HG03354 (cell line): ENCODE measurements around the gene FIGN.
A peak's percentile ranks its signal among the peaks of the same experiment; 100 is the strongest.

Experiments used
- ATAC-seq: cut with Tn5 transposase; IDR thresholded peaks from one replicate; pipeline ENCODE4 v1.9.1; 2021; ENCODE audit warnings: mild to moderate bottlenecking; ENCODE audit not compliant: unreplicated experiment, poor library complexity, severe bottlenecking

FIGN gene

DNA sequence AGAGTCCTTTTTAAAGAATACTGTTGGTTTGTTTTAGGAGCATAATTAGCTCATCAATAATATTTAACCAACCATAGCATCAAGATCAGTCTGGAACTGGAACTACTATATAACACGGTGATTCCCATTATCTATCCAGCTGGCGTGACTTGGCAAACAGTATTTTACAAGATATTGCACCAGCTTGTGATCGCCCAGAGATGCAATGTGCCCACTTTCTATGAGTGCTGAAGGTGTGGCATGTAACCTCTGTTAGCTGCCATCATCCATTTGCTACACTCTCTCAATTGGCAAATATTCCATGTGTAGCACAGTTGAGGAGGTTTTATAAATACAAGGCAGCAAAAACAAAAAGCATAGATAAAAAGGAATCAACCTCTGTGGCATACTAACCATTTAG, 64.9 kb downstream of the FIGN start:
- no peak for ATAC-seq

GRCh38 chr2:163669506-163669905, 66.3 kb downstream of the FIGN start:
- no peak for ATAC-seq

DNA sequence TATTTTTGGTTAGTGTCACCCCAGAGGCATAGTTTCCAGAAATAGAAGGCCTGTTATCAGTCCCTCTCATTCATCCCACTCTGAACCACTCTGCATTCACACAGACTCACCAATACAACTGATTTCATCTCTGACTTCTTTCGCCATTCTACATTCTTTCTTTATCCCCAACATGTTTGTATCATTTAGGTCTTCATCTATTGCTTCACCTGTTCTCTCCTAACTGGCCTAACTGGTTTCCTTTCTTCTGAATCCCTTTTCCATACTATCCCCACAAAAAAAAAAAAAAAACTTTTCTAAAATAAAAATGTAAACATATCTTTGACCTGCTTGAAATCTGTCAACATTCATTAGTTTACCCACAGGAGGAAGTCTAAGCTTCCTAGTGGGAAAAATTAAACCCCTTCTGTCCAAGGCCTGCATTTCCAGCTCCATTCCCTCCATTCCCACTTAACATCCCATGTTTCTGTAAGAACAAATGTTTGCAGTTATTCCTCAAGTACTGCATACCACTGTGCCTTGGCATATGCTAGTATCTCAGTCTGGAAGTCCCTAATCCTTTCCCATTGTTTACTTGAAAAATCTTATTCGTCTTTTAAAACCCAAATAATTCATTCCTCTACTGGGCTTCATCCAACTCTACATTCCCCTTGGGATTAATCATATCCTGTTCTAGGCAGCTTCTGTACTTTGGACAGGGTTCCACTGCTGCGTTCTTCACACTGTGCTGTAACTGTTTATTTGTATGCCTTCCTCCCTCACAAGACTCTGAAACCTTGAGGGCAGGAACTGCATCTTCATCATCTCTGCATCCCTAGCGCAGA, 68.5 kb downstream of the FIGN start:
- no peak for ATAC-seq

DNA sequence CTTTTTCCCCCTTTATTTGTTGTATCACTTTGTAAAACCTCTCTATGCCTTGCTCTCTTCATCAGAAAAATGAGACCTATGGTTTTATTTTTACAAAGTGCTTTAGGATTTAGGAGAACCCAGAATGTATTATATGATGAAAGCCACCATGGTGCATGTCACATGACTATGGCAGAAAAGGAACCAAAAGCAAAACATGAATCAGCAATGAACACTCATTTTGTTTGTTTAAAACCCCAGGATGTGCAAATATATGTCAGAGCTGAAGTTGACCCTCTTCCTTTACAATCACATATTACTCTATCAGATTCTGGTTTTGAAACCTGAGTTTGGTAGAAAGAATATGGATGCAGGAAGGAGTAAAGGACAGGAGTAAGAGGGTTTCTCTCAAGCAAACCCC, 70.0 kb downstream of the FIGN start:
- no peak for ATAC-seq

- no peak for ATAC-seq
These were observed 70.8 kb downstream of the FIGN start for GRCh38 chr2:163665051-163665450.

GRCh38 chr2:163664610-163665009, 71.2 kb downstream of the FIGN start:
- no peak for ATAC-seq

DNA sequence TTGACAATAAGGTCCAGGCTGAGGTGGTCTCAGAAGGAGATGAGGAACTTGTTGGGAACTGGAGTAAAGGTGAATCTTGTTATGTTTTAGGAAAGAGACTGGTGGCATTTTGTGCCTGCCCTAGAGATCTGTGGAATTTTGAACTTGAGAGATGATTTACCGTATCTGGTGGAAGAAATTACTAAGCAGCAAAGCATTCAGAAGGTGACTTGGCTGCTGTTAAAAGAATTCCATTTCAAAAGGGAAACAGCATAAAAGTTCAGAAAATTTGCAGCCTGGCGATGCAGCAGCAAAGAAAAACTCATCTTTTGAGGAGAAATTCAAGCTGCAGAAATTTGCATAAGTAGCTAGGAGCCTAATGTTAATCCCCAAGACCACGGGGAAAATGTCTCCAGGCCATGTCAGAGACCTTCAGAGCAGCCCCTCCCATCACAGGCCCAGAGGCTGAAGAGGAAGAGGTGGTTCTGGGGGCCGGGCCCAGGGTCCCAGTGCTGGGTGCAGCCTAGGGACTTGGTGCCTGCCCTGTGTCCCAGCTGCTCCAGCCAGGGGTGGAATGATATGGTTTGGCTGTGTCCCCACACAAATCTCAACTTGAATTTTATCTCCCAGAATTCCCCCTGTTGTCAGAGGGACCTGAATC, 73.5 kb downstream of the FIGN start:
- no peak for ATAC-seq

DNA sequence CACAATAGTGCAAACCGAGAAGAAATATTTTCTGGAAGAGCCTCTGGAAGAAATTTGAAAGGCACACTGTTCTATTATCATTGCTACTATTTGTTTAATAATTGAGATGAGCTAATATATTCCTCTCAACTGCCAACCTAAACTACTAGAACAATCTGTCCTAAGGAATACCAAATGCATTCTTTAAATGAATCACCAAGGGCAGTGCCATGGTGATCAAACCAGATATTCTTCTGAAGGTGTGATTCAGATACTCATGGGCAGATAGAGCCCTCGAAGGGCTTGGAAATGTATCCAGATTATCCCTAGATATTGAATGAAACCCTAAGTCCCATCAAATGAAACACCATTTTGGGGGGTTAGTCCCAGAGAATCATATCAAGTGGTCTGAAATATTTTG, 76.6 kb downstream of the FIGN start:
- ATAC-seq = no peak

DNA sequence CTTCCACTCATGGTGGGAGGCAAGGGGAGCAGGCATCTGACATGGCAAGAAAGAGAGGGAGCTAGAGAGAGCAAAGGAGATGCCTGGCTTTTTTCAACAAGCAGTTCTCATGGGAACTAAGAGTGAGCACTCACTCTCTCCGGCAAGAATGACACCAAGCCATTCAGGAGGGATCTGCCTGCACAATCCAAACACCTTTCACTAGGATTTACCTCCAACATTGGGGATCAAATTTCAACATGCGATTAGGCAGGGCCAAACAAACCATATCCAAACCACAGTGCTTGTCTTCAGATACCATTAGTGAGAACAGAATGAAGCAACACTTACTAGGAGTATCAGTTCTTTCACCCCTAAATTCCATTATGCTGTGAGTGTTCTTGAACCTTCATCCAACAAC, 77.3 kb downstream of the FIGN start:
- ATAC-seq = no peak

DNA sequence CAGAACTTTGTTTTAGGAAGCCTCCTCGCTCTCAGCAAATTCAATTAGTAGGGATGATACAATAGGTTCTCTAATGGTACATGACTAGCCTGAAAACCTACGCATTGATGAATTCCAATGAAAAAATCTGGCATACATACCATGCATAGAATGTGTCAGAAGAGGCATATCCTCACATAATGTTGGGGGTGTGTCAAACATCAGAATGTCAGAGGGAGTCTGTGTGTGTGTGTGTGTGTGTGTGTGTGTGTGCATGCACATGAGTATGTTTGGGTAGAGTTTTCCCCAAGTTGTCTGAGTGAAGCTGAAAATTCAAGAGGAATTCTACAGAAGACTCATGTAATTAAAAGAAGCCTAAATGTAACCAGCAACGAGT, 78.5 kb downstream of the FIGN start:
- no peak for ATAC-seq

DNA sequence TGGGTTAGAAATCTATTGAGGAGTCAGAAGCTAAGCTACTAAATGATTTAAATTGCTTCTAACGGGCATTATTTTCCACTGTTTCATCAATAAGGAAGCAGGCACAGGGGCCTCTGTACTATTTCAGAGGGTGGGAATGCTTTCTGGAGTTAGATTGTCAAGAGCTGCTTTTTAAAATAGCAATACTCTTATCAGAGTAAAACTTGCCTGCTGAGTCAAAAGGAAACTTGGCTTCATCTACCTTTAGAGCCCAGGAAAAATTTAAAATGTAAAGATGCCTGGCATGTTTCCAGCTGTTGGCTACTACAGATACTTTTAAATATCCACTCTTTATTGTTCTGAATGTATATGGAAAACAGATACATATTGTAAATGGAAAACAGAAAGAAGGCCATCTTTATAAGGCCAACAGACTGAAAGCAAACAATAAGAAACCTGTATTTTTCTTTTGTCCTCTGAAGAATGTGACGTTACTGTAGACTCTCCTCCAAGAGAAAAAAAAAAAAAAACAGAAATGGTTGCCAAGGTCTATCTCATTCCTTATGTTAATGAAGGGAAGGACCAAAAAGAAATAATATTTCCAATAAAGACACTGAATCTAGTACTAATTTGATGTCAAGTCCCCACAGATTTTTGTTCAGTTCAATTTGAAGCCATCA, 79.1 kb downstream of the FIGN start:
- ATAC-seq = no peak

DNA sequence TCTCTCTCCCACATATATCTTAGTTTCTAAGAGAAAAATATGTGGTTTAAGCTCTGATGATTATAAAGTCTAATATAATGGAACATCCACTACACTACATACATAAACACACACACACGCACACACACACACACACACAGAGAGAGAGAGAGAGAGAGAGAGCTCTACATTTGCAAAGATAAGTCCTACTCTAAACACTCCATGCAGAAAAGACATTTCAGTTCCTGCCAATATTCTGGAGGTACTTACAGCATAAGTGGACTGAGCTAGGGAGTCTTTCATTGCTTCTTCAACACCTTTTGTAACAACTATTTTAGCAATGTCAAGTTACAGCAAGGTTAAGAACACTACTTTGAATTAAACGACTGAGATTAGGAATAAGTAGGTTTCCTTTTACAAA, 80.1 kb downstream of the FIGN start:
- ATAC-seq = no peak

- no peak for ATAC-seq
These were observed 83.1 kb downstream of the FIGN start for GRCh38 chr2:163652751-163653150.

DNA sequence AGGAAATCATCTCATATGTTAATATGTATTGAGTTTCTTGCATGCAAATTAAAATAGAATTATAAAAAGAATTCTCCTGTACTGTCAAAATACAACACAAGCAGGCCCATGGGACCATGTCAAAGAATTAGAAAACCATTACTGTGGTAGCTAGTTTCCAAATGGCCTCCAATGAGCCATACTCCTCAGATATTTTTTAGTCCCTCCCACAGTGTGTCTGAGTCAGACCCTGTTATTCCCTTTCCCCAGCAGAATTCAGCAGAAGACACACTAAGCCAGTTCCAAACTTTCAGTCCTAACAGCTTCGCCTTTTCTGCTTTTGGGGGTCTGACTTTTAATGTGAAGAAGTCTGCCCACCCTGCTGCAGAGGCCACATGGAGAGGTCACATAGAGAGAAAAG, 86.7 kb downstream of the FIGN start:
- no peak for ATAC-seq

DNA sequence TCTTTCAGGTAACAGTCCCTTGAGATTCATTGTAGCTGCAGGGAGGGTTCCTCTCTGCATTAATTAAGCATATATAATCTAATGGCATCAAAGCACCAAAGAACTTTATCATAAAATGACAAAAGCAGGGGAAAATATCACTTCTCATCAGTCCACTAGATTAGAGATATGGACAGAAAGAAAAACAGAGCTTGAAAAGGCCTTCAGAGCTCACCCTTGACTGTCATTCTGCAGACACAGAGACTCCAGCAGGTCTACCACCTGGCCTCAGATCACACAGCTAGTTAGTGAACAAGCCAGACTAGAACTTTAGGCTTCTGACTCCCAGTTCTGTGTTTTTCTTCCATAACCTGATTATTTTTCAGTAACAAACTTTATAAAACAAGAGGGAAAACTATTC, 88.5 kb downstream of the FIGN start:
- ATAC-seq = no peak

- no peak for ATAC-seq
These were observed 89.1 kb downstream of the FIGN start for GRCh38 chr2:163646687-163647086.

DNA sequence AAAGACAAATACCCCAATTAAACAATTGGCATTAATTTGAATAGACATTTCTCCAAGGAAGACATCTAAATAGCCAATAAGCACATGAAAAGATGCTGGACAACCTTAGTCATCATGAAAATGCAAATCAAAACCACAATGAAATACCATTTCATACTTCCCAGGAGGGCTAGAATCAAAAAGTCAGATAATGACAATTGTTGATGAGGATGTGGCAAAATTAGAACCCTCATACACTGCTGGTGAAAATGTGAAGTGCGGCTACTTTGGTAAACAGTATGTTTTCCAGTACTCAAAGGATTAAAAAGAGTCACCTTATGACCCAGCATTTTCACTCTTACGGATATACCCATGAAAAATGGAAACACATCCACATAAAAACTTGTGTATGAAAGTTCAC, 91.6 kb downstream of the FIGN start:
- ATAC-seq = peak; percentile 58

DNA sequence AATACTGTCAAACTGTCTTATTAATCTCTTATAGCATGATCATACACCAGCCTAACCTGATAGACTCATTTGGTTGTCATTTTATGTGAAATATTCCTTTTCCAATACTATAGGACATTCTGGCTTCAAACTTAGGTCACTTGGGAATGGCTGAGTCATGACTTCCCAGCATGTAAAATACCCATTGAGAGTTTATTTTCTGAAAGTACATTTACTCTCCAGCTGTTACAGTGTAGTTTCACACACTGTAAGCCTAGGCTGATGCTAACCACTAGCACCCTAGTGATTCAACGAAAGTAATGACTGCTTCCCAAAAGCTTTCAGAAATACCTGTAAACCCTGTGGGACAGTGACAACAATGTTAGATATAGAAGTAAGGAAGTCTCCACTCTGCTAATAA, 93.8 kb downstream of the FIGN start:
- no peak for ATAC-seq

- no peak for ATAC-seq
These were observed 95.1 kb downstream of the FIGN start for GRCh38 chr2:163640542-163641193.

GRCh38 chr2:163637871-163638270, 97.9 kb downstream of the FIGN start:
- ATAC-seq = no peak

GRCh38 chr2:163633291-163633690, 102.5 kb downstream of the FIGN start:
- ATAC-seq = no peak
